Activated T-cell treated with anti-CD3 and anti-CD28 coated beads for 4 hours (primary cell): ENCODE data around the gene TMEM245.

Experiments
- DNase-seq: peaks from one replicate; pipeline ENCODE4 v3.0.0-alpha.2; 2020

Gene TMEM245

GRCh38 chr9:109119439-109120203, at the start of gene TMEM245:
TMEM245 (minus strand) TSS chr9:109119947; CDS start chr9:109119913, 34 bp downstream.
- DNase-seq: peak; percentile 87

GRCh38 chr9:109168170-109168569, 48.4 kb upstream of the TMEM245 start:
- DNase-seq: no peak

GRCh38 chr9:109167716-109168115, 48.0 kb upstream of the TMEM245 start:
- DNase-seq: no peak

GRCh38 chr9:109166771-109167601, 47.2 kb upstream of the TMEM245 start, which contains the start of gene FRRS1L:
FRRS1L (minus strand) TSS chr9:109167249; CDS start chr9:109167138, 111 bp downstream.
- DNase-seq: no peak

GRCh38 chr9:109166171-109166770, 46.5 kb upstream of the TMEM245 start:
- no peak for DNase-seq

- no peak for DNase-seq
These were observed 44.3 kb upstream of the TMEM245 start for GRCh38 chr9:109164042-109164441.

GRCh38 chr9:109163194-109163593, 43.4 kb upstream of the TMEM245 start:
- DNase-seq: no peak

GRCh38 chr9:109162677-109163076, 42.9 kb upstream of the TMEM245 start:
- no peak for DNase-seq

- DNase-seq: no peak
These were observed 41.7 kb upstream of the TMEM245 start for GRCh38 chr9:109161471-109161870.

- DNase-seq: no peak
These were observed 39.8 kb upstream of the TMEM245 start for GRCh38 chr9:109159583-109159982.

- no peak for DNase-seq
These were observed 38.9 kb upstream of the TMEM245 start for GRCh38 chr9:109158651-109159050.

- no peak for DNase-seq
These were observed 37.0 kb upstream of the TMEM245 start for GRCh38 chr9:109156708-109157107.

GRCh38 chr9:109150925-109151545, 31.3 kb upstream of the TMEM245 start:
- no peak for DNase-seq

GRCh38 chr9:109149722-109150121, 30.0 kb upstream of the TMEM245 start:
- DNase-seq: no peak

GRCh38 chr9:109149089-109149488, 29.3 kb upstream of the TMEM245 start:
- no peak for DNase-seq

GRCh38 chr9:109145051-109145450, 25.3 kb upstream of the TMEM245 start:
- no peak for DNase-seq

- DNase-seq: no peak
These were observed 24.3 kb upstream of the TMEM245 start for GRCh38 chr9:109143881-109144562.

- DNase-seq: no peak
These were observed 21.6 kb upstream of the TMEM245 start for GRCh38 chr9:109141375-109141774.

GRCh38 chr9:109139851-109140250, 20.1 kb upstream of the TMEM245 start:
- no peak for DNase-seq

GRCh38 chr9:109138421-109138820, 18.7 kb upstream of the TMEM245 start:
- DNase-seq: no peak

GRCh38 chr9:109134167-109134578, 14.4 kb upstream of the TMEM245 start:
- no peak for DNase-seq

GRCh38 chr9:109133533-109133932, 13.8 kb upstream of the TMEM245 start:
- no peak for DNase-seq
